ENCODE data around the gene CMIP.

- TF ChIP-seq POLR2AphosphoS5 (IDR thresholded peaks at IDR 0.05) (peak; percentile 32 to 84 (median 66)), CTCF (IDR thresholded peaks at IDR 0.05) (no peak), POLR2A (IDR thresholded peaks at IDR 0.05) (no peak)
Measured at GRCh38 chr16:81711657-81712319, 267.2 kb downstream of the CMIP start.

Measured in sigmoid colon (tissue), 4 donors.